Uterus (tissue), 2 donors: Measurements from ENCODE around the gene TICRR.

ENCODE experiments used
- POLR2A ChIP-seq, 2 donors: fragments of 450-650 bp; IDR thresholded peaks; one replicate each; pipeline ENCODE4 v1.6.1; 2016; ENCODE audit warnings: antibody characterized with exemption in 2 of 2, mild to moderate bottlenecking in 1 of 2, moderate library complexity in 1 of 2
- TF ChIP-seq, protein P1 (sequence below), 4 experiments: fragments of 200-600 bp in 2 of 4; fragments of 450-650 bp in 2 of 4; sonication (generic) in 2 of 4; IDR thresholded peaks; one replicate each; pipeline ENCODE4 v1.5.1; 2016 to 2019; ENCODE audit warnings: antibody characterized with exemption in 4 of 4, mild to moderate bottlenecking in 2 of 4, moderate library complexity in 1 of 4

DNA sequence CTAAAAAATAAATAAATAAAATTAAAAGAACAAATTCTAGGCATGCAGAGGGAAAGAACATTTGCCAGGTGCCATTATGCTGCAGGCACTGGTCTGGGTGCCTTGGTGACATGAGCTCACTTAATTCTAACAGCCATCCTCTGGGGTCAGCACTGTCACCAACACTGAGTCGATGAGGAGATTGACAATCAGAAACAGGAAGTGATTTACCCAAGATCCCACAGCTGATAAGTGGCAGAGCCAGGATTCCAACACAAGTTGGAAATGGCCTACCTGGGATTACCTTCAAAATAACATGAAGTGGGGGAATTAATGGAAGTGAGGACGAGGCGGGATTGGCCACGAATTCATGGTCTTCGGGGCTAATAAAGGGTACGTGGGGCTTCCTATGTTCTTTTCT is 100.3 kb downstream of the TICRR start:
- TF ChIP-seq, protein P1, sequence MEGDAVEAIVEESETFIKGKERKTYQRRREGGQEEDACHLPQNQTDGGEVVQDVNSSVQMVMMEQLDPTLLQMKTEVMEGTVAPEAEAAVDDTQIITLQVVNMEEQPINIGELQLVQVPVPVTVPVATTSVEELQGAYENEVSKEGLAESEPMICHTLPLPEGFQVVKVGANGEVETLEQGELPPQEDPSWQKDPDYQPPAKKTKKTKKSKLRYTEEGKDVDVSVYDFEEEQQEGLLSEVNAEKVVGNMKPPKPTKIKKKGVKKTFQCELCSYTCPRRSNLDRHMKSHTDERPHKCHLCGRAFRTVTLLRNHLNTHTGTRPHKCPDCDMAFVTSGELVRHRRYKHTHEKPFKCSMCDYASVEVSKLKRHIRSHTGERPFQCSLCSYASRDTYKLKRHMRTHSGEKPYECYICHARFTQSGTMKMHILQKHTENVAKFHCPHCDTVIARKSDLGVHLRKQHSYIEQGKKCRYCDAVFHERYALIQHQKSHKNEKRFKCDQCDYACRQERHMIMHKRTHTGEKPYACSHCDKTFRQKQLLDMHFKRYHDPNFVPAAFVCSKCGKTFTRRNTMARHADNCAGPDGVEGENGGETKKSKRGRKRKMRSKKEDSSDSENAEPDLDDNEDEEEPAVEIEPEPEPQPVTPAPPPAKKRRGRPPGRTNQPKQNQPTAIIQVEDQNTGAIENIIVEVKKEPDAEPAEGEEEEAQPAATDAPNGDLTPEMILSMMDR (IDR thresholded peaks at IDR 0.05): no peak
- no peak for TF ChIP-seq POLR2A (IDR thresholded peaks at IDR 0.05)
